CD4-positive, alpha-beta T cell treated with Interleukin-1 beta for 1 hour (primary cell): ENCODE data around the gene CLIC3.

Experiments used
- DNase-seq, 2 donors: peaks; one replicate each; pipeline ENCODE4 v3.0.0-alpha.2; 2020 to 2022

Gene CLIC3

DNA sequence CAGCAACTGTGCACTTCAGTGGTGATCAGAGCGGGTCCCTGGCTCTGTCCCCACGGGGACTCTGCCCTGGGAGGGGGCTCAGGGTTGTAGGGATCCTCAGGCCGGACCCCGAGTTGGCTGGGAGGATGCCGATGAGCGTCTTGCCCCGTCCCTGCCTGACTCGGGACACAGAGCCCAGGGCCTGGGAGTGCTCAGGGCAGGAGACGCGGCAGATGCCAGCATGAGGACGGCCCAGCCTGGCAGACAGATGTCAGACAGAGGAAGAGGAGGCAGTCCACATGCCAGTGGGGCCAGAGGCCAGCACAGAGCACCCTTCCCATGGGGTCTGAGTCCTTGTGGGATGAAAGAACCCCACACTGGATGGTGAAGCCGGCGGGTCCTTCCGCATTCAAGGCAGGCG is 33.0 kb downstream of the CLIC3 start:
- no peak for DNase-seq

DNA sequence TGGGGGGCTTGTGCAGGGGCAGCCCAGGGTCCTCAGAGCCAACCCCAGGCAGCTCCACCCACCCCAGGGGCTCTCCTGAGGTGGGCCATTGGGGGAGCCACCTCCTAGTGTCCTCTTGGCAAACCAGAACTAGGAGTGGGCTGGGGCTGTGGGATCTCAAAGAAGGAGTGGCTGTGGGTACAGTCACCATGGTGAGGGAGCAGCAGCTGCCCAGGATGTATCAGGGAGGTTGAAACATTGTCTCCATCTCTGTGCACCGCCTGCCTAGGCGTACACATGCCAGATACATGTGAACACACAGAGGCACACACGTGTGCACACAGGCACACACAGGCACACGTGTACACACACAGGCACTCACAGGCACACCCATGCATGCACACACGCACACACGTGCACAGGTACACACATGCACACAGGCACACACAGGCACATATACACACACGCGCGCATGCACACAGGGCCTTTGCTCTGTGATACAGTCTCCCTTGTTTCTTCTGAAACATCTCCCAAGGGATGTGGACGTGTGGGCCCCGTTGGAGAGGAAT is 33.6 kb downstream of the CLIC3 start:
- DNase-seq = no peak

GRCh38 chr9:136962163-136962562 is 34.2 kb downstream of the CLIC3 start:
- DNase-seq = no peak

- no peak for DNase-seq
These were observed 34.9 kb downstream of the CLIC3 start for GRCh38 chr9:136961279-136962065.

- DNase-seq = no peak
These were observed 35.5 kb downstream of the CLIC3 start for GRCh38 chr9:136960938-136961275.

GRCh38 chr9:136960212-136960937 is 36.0 kb downstream of the CLIC3 start:
- peak; percentile 49 to 58 for DNase-seq

GRCh38 chr9:136958898-136959850 is 37.2 kb downstream of the CLIC3 start:
- no peak for DNase-seq

- no peak for DNase-seq
These were observed 37.9 kb downstream of the CLIC3 start for GRCh38 chr9:136958473-136958872.

- no peak for DNase-seq
These were observed 38.5 kb downstream of the CLIC3 start for GRCh38 chr9:136957901-136958300.

DNA sequence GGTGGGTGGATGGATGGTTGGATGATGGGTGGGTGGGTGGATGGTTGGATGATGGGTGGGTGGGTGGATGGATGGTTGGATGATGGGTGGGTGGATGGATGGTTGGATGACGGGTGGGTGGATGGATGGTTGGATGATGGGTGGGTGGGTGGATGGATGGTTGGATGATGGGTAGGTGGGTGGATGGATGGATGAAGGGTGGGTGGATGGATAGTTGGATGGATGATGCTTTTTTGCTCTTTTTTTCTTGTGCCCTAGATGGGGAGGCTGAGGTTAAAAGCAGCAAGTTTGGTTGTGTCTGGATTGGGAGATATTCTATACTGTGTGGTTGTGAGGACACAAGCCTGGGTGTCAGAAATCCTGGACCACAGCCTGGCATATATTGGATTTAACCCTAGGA is 38.9 kb downstream of the CLIC3 start:
- DNase-seq = no peak

GRCh38 chr9:136956604-136957003 is 39.8 kb downstream of the CLIC3 start:
- DNase-seq = no peak

GRCh38 chr9:136955943-136956335 is 40.4 kb downstream of the CLIC3 start:
- DNase-seq = no peak

- no peak for DNase-seq
These were observed 41.0 kb downstream of the CLIC3 start for GRCh38 chr9:136955202-136955942.

GRCh38 chr9:136954270-136955083 is 41.9 kb downstream of the CLIC3 start:
- DNase-seq = no peak

DNA sequence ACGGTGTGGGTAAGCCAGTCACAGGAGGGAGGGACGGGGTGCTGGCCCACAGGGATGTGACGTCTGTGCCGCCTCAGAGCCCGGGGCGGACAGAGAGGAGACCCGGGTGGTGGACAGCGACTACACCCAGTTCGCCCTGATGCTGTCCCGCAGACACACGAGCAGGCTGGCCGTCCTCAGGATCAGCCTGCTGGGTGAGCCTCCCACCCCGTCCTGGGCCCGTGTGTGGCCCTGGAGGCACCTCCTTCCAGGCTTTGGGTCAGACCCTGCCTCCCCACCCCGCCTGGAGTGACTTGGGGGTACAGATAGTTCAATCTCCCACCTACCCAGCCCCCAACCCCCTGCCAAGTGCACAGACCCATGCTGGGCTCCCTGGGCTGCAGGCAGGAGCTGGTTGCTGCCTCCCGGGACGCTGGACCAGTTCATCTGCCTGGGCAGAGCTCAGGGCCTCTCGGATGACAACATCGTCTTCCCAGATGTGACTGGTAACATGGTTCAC is 42.5 kb downstream of the CLIC3 start:
- no peak for DNase-seq

DNA sequence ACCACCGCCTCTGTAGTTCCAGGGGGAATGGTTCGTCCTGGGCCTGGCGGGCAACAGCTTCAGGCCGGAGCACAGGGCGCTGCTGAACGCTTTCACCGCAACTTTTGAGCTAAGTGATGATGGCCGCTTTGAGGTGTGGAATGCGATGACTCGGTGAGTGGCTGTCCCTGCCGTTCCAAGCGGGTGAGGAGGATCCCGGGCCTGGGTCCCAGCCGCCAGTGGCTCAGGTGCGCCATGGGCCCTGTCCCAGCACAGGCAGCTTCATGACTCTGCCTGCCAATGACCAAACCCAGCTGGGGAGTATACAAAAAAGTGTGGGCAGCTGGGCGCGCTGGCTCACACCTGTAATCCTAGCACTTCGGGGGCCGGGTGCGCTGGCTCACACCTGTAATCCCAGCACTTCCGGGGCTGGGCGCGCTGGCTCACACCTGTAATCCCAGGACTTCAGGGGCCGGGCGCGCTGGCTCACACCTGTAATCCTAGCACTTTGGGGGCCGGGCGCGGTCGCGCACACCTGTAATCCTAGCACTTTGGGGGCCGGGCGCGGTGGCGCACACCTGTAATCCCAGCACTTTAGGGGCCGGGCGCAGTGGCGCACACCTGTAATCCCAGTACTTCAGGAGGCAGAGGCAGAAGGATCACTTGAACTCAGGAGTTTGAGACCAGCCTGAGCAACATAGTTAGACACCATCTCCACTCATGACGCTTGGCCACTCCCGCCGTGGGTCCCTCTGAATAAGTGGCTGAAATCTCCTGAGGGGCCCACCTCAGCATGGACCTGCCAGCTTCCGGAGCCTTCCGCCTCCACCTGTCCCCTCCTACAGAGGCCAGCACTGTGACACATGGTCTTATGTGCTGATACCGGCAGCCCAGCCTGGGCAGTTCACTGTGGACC is 43.2 kb downstream of the CLIC3 start:
- DNase-seq = no peak

- no peak for DNase-seq
These were observed 44.0 kb downstream of the CLIC3 start for GRCh38 chr9:136952321-136952850.

- no peak for DNase-seq
These were observed 44.6 kb downstream of the CLIC3 start, which contains the start of gene LCN12 for GRCh38 chr9:136951541-136952320. Gene LCN12, plus strand, starts transcription at chr9:136952273. Its CDS starts 55 bp downstream, at chr9:136952328.
